GM18498 (cell line): Measurements from ENCODE around the gene ATG3.

Source experiments
- ATAC-seq: cut with Tn5 transposase; IDR thresholded peaks from one replicate; pipeline ENCODE4 v1.9.1; 2021; ENCODE audit warnings: mild to moderate bottlenecking, moderate library complexity; ENCODE audit not compliant: unreplicated experiment

The ATG3 gene

GRCh38 chr3:112561734-112562529 is at the start of gene ATG3, which contains the start of gene SLC35A5:
Gene ATG3 (minus strand): TSS chr3:112561962. CDS start chr3:112561528, 434 bp downstream.
Gene SLC35A5 (plus strand): TSS chr3:112562045. CDS start chr3:112563404, 1,359 bp downstream.
- peak; percentile 83 for ATAC-seq

GRCh38 chr3:112610121-112610520 is 48.4 kb upstream of the ATG3 start:
- ATAC-seq = no peak

GRCh38 chr3:112607863-112608262 is 46.1 kb upstream of the ATG3 start:
- ATAC-seq = no peak

GRCh38 chr3:112606098-112606497 is 44.3 kb upstream of the ATG3 start:
- ATAC-seq = no peak

- no peak for ATAC-seq
These were observed 43.5 kb upstream of the ATG3 start for GRCh38 chr3:112605285-112605684.

GRCh38 chr3:112604536-112604935 is 42.8 kb upstream of the ATG3 start:
- no peak for ATAC-seq

- ATAC-seq = peak; percentile 77
These were observed 40.6 kb upstream of the ATG3 start for GRCh38 chr3:112602217-112602838.

- ATAC-seq = no peak
These were observed 37.0 kb upstream of the ATG3 start for GRCh38 chr3:112598731-112599130.

- ATAC-seq = no peak
These were observed 36.2 kb upstream of the ATG3 start for GRCh38 chr3:112597945-112598344.

- no peak for ATAC-seq
These were observed 33.1 kb upstream of the ATG3 start for GRCh38 chr3:112594856-112595255.

- ATAC-seq = no peak
These were observed 31.5 kb upstream of the ATG3 start for GRCh38 chr3:112593258-112593657.

GRCh38 chr3:112587336-112587735 is 25.6 kb upstream of the ATG3 start:
- no peak for ATAC-seq

- ATAC-seq = no peak
These were observed 24.0 kb upstream of the ATG3 start for GRCh38 chr3:112585782-112586181.

- ATAC-seq = no peak
These were observed 21.3 kb upstream of the ATG3 start for GRCh38 chr3:112583105-112583504.

- peak; percentile 55 for ATAC-seq
These were observed 20.6 kb upstream of the ATG3 start for GRCh38 chr3:112582244-112582874.

GRCh38 chr3:112579697-112580096 is 17.9 kb upstream of the ATG3 start:
- no peak for ATAC-seq

- no peak for ATAC-seq
These were observed 17.5 kb upstream of the ATG3 start for GRCh38 chr3:112579232-112579631.

- no peak for ATAC-seq
These were observed 10.9 kb upstream of the ATG3 start for GRCh38 chr3:112572701-112573100.

- no peak for ATAC-seq
These were observed 7.5 kb upstream of the ATG3 start for GRCh38 chr3:112569265-112569664.

GRCh38 chr3:112568642-112569041 is 6.9 kb upstream of the ATG3 start:
- no peak for ATAC-seq

GRCh38 chr3:112564940-112565305 is 3.2 kb upstream of the ATG3 start:
- ATAC-seq = no peak
